ENCODE measurements around the gene NMU.
A peak's percentile ranks its signal among the peaks of the same experiment; 100 is the strongest.

The NMU gene

GRCh38 chr4:55636656-55636999 is 530 bp upstream of the NMU start:
- H3K9me3 ChIP-seq (ENCODE audit: control insufficient read depth, insufficient read depth, low read depth, low read length): no peaks in the 10 kb centered on the region
- CTCF ChIA-PET: interaction anchor here (0.6 kb wide), 1 partner anchor 35 kb away, joined by 3 read pairs; no protein-coding TSS in a partner anchor
- no peaks in the 10 kb centered on the region for H3K36me3 ChIP-seq (ENCODE audit: control insufficient read depth in 2 of 2, insufficient read depth in 1 of 2, low read length in 2 of 2)
- POLR2A ChIA-PET: no interaction called here
- H3K4me3 ChIP-seq (ENCODE audit: low read depth, low read length): peak overlapping the region; percentile 62
- no peak overlapping the region for H3K27ac ChIP-seq (ENCODE audit: extremely low read depth, low read depth, low read length)
- TF ChIP-seq SCRT2 (tag by site-specific recombination; IDR thresholded peaks at IDR 0.05): no peak
- TF ChIP-seq HOXC10 (CRISPR knock-in tag; IDR thresholded peaks at IDR 0.05): no peak
- TF ChIP-seq SETDB1 (IDR thresholded peaks at IDR 0.05; ENCODE audit: insufficient read length, low read length): no peak
- TF ChIP-seq, protein P1, sequence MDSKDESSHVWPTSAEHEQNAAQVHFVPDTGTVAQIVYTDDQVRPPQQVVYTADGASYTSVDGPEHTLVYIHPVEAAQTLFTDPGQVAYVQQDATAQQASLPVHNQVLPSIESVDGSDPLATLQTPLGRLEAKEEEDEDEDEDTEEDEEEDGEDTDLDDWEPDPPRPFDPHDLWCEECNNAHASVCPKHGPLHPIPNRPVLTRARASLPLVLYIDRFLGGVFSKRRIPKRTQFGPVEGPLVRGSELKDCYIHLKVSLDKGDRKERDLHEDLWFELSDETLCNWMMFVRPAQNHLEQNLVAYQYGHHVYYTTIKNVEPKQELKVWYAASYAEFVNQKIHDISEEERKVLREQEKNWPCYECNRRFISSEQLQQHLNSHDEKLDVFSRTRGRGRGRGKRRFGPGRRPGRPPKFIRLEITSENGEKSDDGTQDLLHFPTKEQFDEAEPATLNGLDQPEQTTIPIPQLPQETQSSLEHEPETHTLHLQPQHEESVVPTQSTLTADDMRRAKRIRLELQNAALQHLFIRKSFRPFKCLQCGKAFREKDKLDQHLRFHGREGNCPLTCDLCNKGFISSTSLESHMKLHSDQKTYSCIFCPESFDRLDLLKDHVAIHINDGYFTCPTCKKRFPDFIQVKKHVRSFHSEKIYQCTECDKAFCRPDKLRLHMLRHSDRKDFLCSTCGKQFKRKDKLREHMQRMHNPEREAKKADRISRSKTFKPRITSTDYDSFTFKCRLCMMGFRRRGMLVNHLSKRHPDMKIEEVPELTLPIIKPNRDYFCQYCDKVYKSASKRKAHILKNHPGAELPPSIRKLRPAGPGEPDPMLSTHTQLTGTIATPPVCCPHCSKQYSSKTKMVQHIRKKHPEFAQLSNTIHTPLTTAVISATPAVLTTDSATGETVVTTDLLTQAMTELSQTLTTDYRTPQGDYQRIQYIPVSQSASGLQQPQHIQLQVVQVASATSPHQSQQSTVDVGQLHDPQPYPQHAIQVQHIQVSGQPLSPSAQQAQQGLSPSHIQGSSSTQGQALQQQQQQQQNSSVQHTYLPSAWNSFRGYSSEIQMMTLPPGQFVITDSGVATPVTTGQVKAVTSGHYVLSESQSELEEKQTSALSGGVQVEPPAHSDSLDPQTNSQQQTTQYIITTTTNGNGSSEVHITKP (tag by site-specific recombination; IDR thresholded peaks at IDR 0.05): no peak
- TF ChIP-seq PBX3 (CRISPR knock-in tag; IDR thresholded peaks at IDR 0.05): no peak
- no peak for TF ChIP-seq ZNF404 (tag by site-specific recombination; IDR thresholded peaks at IDR 0.05)
- no peak for TF ChIP-seq ZBTB49 (tag by site-specific recombination; IDR thresholded peaks at IDR 0.05; ENCODE audit: low read depth)
- TF ChIP-seq ZNF354C (tag by site-specific recombination; IDR thresholded peaks at IDR 0.05; ENCODE audit: borderline replicate concordance, low read depth): no peak
- H3K4me1 ChIP-seq (ENCODE audit: control insufficient read depth, insufficient read depth, low read length): no peaks in the 10 kb centered on the region

DNA sequence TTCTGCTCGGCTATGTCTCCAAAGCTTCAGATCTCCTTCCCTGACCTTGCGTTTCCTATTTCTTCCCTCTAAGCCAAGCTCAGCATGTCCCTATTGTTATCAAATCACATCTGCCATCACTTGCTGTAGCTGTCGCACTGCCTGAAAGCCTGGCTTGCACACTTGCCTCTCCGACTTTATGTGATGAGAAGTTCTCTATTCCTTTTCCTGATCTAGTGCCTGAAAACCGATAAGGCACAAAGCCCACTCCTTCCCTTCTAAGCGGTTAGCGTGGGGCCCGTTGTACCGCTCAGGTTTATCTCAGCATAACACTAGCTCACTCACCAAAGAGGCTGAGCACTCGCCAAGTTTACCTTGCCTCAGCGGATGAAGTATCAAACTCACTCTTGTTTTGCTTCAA is 816 bp downstream of the NMU start:
- H3K9me3 ChIP-seq (ENCODE audit: control insufficient read depth, insufficient read depth, low read depth, low read length): no peaks in the 10 kb centered on the region
- H3K27ac ChIP-seq (ENCODE audit: extremely low read depth, low read depth, low read length): no peak overlapping the region
- TF ChIP-seq ZNF324 (tag by site-specific recombination; IDR thresholded peaks at IDR 0.05): no peak
- TF ChIP-seq ZNF335 (tag by site-specific recombination; conservative IDR thresholded peaks at IDR 0.05): peak; percentile 89
- peak; percentile 93 for TF ChIP-seq ZBTB17 (tag by site-specific recombination; IDR thresholded peaks at IDR 0.05)
- CTCF ChIA-PET: no interaction called here
- peak overlapping the region; percentile 62 for H3K4me3 ChIP-seq (ENCODE audit: low read depth, low read length)
- no peaks in the 10 kb centered on the region for H3K4me1 ChIP-seq (ENCODE audit: control insufficient read depth, insufficient read depth, low read length)
- no peaks in the 10 kb centered on the region for H3K36me3 ChIP-seq (ENCODE audit: control insufficient read depth in 2 of 2, insufficient read depth in 1 of 2, low read length in 2 of 2)
- POLR2A ChIA-PET: interaction anchor here (0.5 to 1.4 kb wide), 2 partner anchors 10 to 89 kb away, joined by 3 to 9 read pairs; no protein-coding TSS in a partner anchor

- H3K36me3 ChIP-seq (ENCODE audit: control insufficient read depth in 2 of 2, insufficient read depth in 1 of 2, low read length in 2 of 2): no peaks in the 10 kb centered on the region
- H3K4me3 ChIP-seq (ENCODE audit: low read depth, low read length): peak overlapping the region; percentile 62
- H3K27ac ChIP-seq (ENCODE audit: extremely low read depth, low read depth, low read length): no peak overlapping the region
- H3K4me1 ChIP-seq (ENCODE audit: control insufficient read depth, insufficient read depth, low read length): no peaks in the 10 kb centered on the region
- POLR2A ChIA-PET: interaction anchor here (0.5 to 1.4 kb wide), 2 partner anchors 9 to 89 kb away, joined by 3 to 9 read pairs; no protein-coding TSS in a partner anchor
- no peaks in the 10 kb centered on the region for H3K9me3 ChIP-seq (ENCODE audit: control insufficient read depth, insufficient read depth, low read depth, low read length)
- CTCF ChIA-PET: no interaction called here
- TF ChIP-seq ZNF521 (tag by site-specific recombination; IDR thresholded peaks at IDR 0.05) (no peak), ZNF292 (tag by site-specific recombination; IDR thresholded peaks at IDR 0.05; ENCODE audit: borderline replicate concordance, low read depth) (no peak), RBAK (tag by site-specific recombination; IDR thresholded peaks at IDR 0.05) (no peak)
- TF ChIP-seq, protein P1 (tag by site-specific recombination; IDR thresholded peaks at IDR 0.05): peak; percentile 83
- TF ChIP-seq, protein P2, sequence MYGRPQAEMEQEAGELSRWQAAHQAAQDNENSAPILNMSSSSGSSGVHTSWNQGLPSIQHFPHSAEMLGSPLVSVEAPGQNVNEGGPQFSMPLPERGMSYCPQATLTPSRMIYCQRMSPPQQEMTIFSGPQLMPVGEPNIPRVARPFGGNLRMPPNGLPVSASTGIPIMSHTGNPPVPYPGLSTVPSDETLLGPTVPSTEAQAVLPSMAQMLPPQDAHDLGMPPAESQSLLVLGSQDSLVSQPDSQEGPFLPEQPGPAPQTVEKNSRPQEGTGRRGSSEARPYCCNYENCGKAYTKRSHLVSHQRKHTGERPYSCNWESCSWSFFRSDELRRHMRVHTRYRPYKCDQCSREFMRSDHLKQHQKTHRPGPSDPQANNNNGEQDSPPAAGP (tag by site-specific recombination; IDR thresholded peaks at IDR 0.05): no peak
- TF ChIP-seq, protein P3, sequence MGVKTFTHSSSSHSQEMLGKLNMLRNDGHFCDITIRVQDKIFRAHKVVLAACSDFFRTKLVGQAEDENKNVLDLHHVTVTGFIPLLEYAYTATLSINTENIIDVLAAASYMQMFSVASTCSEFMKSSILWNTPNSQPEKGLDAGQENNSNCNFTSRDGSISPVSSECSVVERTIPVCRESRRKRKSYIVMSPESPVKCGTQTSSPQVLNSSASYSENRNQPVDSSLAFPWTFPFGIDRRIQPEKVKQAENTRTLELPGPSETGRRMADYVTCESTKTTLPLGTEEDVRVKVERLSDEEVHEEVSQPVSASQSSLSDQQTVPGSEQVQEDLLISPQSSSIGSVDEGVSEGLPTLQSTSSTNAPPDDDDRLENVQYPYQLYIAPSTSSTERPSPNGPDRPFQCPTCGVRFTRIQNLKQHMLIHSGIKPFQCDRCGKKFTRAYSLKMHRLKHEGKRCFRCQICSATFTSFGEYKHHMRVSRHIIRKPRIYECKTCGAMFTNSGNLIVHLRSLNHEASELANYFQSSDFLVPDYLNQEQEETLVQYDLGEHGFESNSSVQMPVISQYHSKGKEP (tag by site-specific recombination; IDR thresholded peaks at IDR 0.05): peak; percentile 91
Measured at GRCh38 chr4:55634417-55635128, 1.5 kb downstream of the NMU start.
